A549 (cell line): Measurements from ENCODE around the gene ABCC2.

Experiments used
- CEBPB ChIP-seq, 2 experiments: fragments of >200 bp in 1 of 2; sonication (Bioruptor Twin) in 1 of 2; formaldehyde crosslinking in 1 of 2; IDR thresholded peaks; 2 replicates each; pipeline ENCODE4 v1.6.1; 2012 to 2016
- JUN ChIP-seq, 2 experiments: fragments of >200 bp; sonication (Bioruptor Twin); formaldehyde crosslinking; IDR thresholded peaks; 2 replicates in 1 of 2; 3 replicates in 1 of 2; pipeline ENCODE4 v1.6.1; 2016 to 2017
- POLR2A ChIP-seq: IDR thresholded peaks from 2 replicates; pipeline ENCODE4 v1.6.1; 2012; ENCODE audit warnings: mild to moderate bottlenecking, low read length
- RFX5 ChIP-seq: fragments of 450-650 bp; IDR thresholded peaks from 2 replicates; pipeline ENCODE4 v1.7.1; 2014; ENCODE audit warnings: antibody characterized with exemption, mild to moderate bottlenecking, moderate library complexity
- TP53 ChIP-seq: fragments of 250-450 bp; sonication (Bioruptor Pico); IDR thresholded peaks from 2 replicates; pipeline ENCODE4 v1.5.0; 2021; ENCODE audit warnings: mild to moderate bottlenecking, moderate library complexity
- TF ChIP-seq, protein P1 (sequence below): fragments of >200 bp; sonication (Bioruptor Twin); formaldehyde crosslinking; IDR thresholded peaks from 3 replicates; pipeline ENCODE4 v1.5.1; 2016
- TF ChIP-seq, protein P2 (sequence below): IDR thresholded peaks from 2 replicates; pipeline ENCODE4 v1.6.1; 2012; ENCODE audit warnings: low read depth, borderline replicate concordance

DNA sequence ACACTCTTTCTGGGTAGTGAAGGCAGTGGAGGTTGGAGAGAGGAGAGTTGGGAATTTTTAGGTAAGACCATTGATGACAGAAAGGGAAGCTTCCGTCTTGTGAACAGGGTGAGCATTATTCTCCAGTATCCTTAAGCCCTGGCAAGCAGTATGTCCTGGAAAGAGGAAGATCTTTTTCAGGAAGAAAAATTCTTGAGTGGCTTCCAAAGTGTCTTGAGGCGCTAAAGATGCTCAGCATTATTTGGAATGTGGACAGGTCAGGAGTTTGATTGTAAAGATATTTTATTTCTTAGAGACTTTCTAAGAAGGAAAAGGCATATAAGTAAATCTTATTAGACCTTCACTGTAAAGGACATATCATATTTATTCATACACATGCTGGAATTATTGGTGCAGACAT is 54.3 kb downstream of the ABCC2 start:
- TF ChIP-seq, protein P1, sequence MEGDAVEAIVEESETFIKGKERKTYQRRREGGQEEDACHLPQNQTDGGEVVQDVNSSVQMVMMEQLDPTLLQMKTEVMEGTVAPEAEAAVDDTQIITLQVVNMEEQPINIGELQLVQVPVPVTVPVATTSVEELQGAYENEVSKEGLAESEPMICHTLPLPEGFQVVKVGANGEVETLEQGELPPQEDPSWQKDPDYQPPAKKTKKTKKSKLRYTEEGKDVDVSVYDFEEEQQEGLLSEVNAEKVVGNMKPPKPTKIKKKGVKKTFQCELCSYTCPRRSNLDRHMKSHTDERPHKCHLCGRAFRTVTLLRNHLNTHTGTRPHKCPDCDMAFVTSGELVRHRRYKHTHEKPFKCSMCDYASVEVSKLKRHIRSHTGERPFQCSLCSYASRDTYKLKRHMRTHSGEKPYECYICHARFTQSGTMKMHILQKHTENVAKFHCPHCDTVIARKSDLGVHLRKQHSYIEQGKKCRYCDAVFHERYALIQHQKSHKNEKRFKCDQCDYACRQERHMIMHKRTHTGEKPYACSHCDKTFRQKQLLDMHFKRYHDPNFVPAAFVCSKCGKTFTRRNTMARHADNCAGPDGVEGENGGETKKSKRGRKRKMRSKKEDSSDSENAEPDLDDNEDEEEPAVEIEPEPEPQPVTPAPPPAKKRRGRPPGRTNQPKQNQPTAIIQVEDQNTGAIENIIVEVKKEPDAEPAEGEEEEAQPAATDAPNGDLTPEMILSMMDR, result no peak
- TF ChIP-seq JUN (IDR thresholded peaks at IDR 0.05), result no peak
- TF ChIP-seq, protein P2, sequence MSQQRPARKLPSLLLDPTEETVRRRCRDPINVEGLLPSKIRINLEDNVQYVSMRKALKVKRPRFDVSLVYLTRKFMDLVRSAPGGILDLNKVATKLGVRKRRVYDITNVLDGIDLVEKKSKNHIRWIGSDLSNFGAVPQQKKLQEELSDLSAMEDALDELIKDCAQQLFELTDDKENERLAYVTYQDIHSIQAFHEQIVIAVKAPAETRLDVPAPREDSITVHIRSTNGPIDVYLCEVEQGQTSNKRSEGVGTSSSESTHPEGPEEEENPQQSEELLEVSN, result no peak
- TF ChIP-seq CEBPB (IDR thresholded peaks at IDR 0.05), result no peak
- TF ChIP-seq RFX5, result no peak
- TF ChIP-seq POLR2A, result no peak
- no peak for TF ChIP-seq TP53
